Measurements from ENCODE around the gene SMIM10L2A.

SMIM10L2A gene

DNA sequence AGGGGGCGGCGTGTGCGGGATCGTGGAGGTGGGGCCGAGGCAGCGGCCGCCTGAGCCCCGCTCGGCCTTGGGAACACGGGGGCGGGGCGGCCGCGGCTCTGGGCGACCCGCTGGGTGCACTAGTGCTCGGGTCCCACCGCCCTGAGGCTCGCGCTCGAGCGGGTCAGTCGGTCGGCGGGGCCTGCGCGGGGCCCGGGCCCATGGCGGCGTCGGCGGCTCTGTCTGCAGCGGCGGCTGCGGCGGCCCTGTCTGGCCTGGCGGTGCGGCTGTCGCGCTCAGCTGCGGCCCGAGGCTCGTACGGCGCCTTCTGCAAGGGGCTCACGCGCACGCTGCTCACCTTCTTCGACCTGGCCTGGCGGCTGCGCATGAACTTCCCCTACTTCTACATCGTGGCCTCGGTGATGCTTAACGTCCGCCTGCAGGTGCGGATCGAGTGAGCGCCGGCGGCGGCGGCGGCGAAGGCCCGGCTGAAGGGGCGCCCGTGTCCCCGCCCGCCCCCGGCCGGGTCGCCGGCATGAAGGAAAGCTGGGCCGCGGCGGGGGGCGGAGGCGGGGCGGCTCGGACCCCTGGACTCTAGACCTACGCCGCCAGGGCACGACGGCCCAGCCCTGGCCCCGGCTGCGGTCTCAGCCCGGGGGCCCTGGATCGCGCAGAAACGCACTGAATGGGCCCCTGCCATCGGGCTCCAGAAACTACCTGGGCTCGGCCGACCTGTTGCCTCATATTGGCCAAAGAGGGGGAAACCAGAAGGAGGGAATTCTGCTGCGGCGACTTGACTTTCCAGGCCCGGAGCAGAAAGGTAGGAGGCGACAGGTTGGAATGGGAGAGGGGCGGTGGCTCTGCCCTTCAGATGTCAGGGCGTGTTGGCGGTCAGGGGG is at the start of gene SMIM10L2A:
SMIM10L2A (plus strand) TSS at position 13 of the 878 bp plus-strand sequence; CDS start at position 201, 188 bp downstream.
- Mint-ChIP-seq H3K27me3 (no peaks in the 10 kb centered on the region), H3K4me3 (peak within 1 kb of the TSS; percentile 79), H3K9me3 (ENCODE audit: low read depth) (no peaks in the 10 kb centered on the region), H3K27ac (no peak within 1 kb of the TSS), H3K4me1 (ENCODE audit: low read depth) (peaks cover 3% of the 10 kb centered on the region), H3K36me3 (no peaks in the 10 kb centered on the region)

DNA sequence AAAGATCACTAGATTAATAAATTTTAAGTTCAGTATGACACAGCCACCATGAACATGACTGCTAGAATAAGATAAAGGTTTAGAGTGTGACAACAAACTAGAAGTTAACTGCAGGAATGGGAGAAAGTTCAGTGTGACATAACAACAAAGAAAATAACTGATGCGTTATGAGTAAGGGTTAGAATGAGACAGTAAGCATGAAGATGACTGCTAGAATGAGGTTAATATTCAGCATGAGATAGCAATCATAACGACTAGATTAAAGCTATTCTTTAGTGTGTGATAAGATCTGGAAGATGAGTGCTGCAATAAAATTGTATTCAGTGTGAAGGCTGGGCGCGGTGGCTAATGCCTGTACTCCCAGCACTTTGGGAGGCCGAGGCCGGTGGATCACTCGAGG is 48.4 kb upstream of the SMIM10L2A start:
- H3K4me3 Mint-ChIP-seq, result no peak overlapping the region
- H3K4me1 Mint-ChIP-seq (ENCODE audit: low read depth), result peaks cover 6% of the 10 kb centered on the region
- no peaks in the 10 kb centered on the region for H3K36me3 Mint-ChIP-seq
- H3K27ac Mint-ChIP-seq, result no peak overlapping the region
- peaks cover 4% of the 10 kb centered on the region for H3K9me3 Mint-ChIP-seq (ENCODE audit: low read depth)
- H3K27me3 Mint-ChIP-seq, result no peaks in the 10 kb centered on the region

DNA sequence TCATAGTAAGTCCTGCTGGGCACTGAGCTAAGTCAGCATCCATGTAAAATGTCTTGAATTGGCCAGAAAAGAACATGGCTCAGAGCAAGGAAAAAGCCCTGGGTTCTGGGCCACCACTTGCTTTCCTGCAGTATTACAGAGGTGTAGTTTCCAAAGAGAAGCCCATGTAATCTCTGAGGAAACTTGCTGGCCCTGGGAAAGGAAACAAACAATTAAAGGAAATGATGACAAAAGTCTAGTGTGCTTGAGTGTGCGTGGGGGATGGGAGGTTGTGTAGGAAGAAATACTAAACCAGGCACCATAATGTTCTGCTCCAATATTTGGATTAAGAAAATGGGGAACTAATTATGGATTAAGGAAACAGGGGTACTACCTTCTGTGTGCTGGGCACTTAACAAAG is 39.5 kb upstream of the SMIM10L2A start:
- Mint-ChIP-seq H3K36me3 (no peaks in the 10 kb centered on the region), H3K4me3 (no peak overlapping the region), H3K27me3 (no peaks in the 10 kb centered on the region), H3K27ac (no peak overlapping the region), H3K9me3 (ENCODE audit: low read depth) (no peaks in the 10 kb centered on the region), H3K4me1 (ENCODE audit: low read depth) (peaks cover 54% of the 10 kb centered on the region)

DNA sequence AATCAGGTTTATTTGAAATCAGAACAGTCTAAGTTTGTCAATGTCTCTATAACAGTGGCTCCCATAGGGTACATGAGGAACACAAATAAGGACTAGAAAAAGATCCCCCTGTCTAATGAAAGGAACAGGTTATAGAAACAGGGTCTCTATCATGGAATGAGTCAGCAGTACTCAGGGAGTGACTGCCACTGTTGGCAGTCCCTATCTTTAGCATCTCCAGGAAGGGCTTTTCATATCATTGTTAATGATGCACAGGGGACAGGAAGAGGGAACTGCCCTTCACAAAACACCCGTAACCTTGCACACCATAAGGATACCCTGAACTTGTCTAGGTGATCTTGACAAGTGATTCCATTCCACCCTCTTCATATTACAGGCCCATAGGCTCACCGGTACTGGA is 38.5 kb upstream of the SMIM10L2A start:
- H3K9me3 Mint-ChIP-seq (ENCODE audit: low read depth), result no peaks in the 10 kb centered on the region
- H3K36me3 Mint-ChIP-seq, result no peaks in the 10 kb centered on the region
- peaks cover 54% of the 10 kb centered on the region for H3K4me1 Mint-ChIP-seq (ENCODE audit: low read depth)
- H3K27ac Mint-ChIP-seq, result peak overlapping the region; percentile 72
- no peaks in the 10 kb centered on the region for H3K27me3 Mint-ChIP-seq
- H3K4me3 Mint-ChIP-seq, result no peak overlapping the region

DNA sequence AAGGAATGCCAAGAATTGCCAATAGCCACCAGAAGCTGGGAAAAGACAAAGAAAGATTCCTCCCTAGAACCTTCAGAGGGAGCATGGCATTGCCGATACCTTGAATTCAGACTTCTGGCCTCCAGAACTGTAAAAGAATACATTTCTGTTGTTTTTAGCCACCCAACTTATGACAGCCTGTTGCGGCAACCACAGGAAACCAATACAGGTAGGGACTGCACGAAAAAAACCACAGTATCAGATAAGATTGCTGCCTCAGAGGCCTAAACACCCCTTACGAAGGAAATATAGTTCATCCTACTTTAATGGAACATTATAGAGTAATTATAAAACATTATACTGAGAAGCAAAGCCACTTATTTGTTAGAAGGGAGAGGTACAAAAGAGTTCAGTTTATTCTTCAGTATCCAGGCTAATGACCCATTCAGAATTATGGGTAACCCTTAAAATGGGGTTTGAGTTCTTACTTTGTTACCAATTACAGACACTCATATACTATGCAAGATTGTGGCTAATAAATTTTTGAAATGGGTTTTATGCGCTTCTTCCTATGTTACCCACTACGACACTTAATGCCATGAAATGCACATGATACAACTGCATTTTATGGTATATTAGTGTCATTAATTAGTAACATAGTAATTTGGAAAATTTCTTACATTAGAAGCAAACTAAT is 37.4 kb upstream of the SMIM10L2A start:
- peak overlapping the region; percentile 63 for H3K4me3 Mint-ChIP-seq
- H3K4me1 Mint-ChIP-seq (ENCODE audit: low read depth), result peaks cover 48% of the 10 kb centered on the region
- no peaks in the 10 kb centered on the region for H3K27me3 Mint-ChIP-seq
- H3K27ac Mint-ChIP-seq, result peak overlapping the region; percentile 58
- H3K36me3 Mint-ChIP-seq, result no peaks in the 10 kb centered on the region
- H3K9me3 Mint-ChIP-seq (ENCODE audit: low read depth), result no peaks in the 10 kb centered on the region

DNA sequence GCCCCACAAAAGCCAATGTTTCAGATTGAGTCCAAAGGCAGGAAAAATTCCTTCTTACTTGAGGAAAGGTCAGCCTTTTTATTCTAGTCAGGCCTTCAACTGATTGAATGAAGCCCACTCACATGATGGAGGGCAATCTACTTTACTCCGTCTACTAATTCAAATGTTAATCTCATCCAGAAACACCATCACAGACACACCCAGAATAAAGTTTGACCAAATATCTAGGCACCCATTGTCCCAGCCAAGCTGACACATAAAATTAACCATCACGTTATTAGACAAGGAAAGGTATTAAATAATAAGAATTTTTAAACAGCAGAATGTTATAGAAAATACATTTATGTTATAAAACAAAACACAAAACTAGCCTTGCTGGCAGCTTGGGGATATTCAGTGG is 32.9 kb upstream of the SMIM10L2A start:
- H3K4me3 Mint-ChIP-seq, result no peak overlapping the region
- H3K9me3 Mint-ChIP-seq (ENCODE audit: low read depth), result no peaks in the 10 kb centered on the region
- no peak overlapping the region for H3K27ac Mint-ChIP-seq
- H3K36me3 Mint-ChIP-seq, result no peaks in the 10 kb centered on the region
- no peaks in the 10 kb centered on the region for H3K27me3 Mint-ChIP-seq
- H3K4me1 Mint-ChIP-seq (ENCODE audit: low read depth), result peaks cover 22% of the 10 kb centered on the region

DNA sequence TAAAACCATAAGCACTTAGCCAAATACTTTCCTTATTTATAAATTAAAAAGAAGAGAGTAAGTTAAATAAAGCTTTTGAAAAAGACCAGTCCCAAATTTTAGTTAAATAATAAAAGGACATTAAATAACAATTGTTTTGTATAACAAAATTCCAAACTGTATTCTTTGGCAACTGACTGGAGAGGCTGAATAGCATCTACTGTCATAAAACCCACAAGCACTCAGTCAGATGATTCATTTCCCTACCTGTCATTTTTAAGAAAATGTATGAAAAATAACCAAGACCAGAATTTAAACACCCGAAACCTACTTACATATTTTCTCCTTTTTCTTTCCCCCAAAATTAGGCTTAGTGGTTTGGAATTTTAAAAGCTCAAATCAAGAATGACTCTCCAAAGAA is 32.5 kb upstream of the SMIM10L2A start:
- Mint-ChIP-seq H3K9me3 (ENCODE audit: low read depth) (no peaks in the 10 kb centered on the region), H3K27me3 (no peaks in the 10 kb centered on the region), H3K36me3 (no peaks in the 10 kb centered on the region), H3K4me1 (ENCODE audit: low read depth) (peaks cover 18% of the 10 kb centered on the region), H3K27ac (peak overlapping the region; percentile 2), H3K4me3 (no peak overlapping the region)

DNA sequence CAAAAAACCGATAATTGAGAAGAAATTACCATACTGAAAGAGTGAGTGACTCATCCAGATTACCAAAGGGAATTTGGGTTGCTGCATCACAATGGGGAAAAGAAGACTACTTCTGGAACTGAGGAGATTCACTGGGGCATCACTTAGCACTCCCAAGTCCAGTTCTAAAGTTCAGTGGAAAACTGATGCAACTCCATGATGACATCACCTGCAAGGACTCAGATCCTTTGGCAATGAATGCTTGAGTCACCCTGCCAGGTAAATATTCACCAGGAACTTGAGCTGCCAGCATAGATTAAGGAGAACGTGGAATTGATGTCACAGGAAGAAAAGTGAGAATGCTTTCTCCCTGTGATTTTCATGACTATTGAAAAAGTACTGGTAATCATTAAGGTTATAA is 32.0 kb upstream of the SMIM10L2A start:
- Mint-ChIP-seq H3K4me1 (ENCODE audit: low read depth) (peaks cover 14% of the 10 kb centered on the region), H3K27me3 (no peaks in the 10 kb centered on the region), H3K36me3 (no peaks in the 10 kb centered on the region), H3K4me3 (no peak overlapping the region), H3K9me3 (ENCODE audit: low read depth) (no peaks in the 10 kb centered on the region), H3K27ac (peak overlapping the region; percentile 2)

DNA sequence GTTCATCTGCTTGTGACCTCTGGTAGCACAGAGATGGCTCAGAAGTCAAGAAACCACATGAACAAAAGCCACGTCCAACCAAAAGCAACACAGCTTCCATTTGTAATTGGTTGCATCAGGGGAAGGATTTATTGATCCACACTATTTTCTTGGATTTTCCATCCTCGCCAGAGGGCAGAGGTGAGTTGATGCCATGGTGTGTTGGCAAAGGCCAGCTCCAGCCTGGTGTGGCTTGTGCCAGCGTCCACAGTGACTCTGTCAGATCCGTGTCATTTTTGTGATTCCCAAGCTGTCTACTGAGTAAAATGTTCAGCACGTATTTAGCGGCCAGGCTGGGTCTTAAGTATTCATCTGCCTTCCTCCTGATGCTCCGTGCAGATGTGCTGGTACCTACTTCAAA is 30.0 kb upstream of the SMIM10L2A start:
- Mint-ChIP-seq H3K36me3 (no peaks in the 10 kb centered on the region), H3K9me3 (ENCODE audit: low read depth) (no peaks in the 10 kb centered on the region), H3K27me3 (no peaks in the 10 kb centered on the region), H3K4me3 (no peak overlapping the region), H3K27ac (no peak overlapping the region), H3K4me1 (ENCODE audit: low read depth) (peaks cover 9% of the 10 kb centered on the region)

DNA sequence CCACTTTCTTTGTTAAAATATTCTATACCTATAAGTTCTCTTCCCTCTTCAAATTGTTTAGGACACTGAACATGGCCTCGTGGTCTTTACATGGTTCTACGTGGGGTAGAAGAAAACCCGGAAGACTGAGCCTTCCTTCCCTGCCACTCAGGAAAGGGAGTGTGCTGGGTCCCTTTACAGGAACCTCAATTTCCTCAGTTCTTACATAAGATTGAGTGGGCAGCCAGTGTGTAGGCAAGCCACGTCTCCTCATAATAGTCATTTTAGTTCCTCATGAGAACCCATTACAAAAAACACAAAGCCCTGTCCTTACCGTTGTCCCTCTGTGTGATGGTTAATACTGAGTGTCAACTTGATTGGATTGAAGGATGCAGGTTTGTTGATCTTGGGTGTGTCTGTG is 28.7 kb upstream of the SMIM10L2A start:
- no peak overlapping the region for H3K27ac Mint-ChIP-seq

DNA sequence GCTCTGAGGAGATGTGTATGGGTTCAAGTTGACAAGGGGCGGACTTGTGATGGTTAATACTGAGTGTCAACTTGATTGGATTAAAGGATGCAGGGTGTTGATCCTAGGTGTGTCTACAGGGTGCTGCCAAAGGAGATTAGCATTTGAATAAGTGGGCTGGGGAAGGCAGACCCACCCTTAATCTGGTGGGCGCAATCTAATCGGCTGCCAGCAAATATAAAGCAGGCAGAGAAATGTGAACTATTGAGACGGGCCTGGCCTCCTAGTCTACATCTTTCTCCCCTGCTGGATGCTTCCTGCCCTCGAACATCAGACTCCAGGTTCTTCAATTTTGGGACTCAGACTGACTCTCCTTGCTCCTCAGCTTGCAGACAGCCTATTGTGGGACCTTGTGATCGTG is 26.7 kb upstream of the SMIM10L2A start:
- H3K4me1 Mint-ChIP-seq (ENCODE audit: low read depth), result peaks cover 8% of the 10 kb centered on the region
- no peak overlapping the region for H3K27ac Mint-ChIP-seq
- no peaks in the 10 kb centered on the region for H3K27me3 Mint-ChIP-seq
- no peaks in the 10 kb centered on the region for H3K36me3 Mint-ChIP-seq
- no peak overlapping the region for H3K4me3 Mint-ChIP-seq
- no peaks in the 10 kb centered on the region for H3K9me3 Mint-ChIP-seq (ENCODE audit: low read depth)

More for the DNA sequence above, 28.7 kb upstream of the SMIM10L2A start:
- Mint-ChIP-seq H3K9me3 (ENCODE audit: low read depth) (no peaks in the 10 kb centered on the region), H3K36me3 (no peaks in the 10 kb centered on the region), H3K27me3 (no peaks in the 10 kb centered on the region), H3K4me1 (ENCODE audit: low read depth) (peaks cover 12% of the 10 kb centered on the region), H3K4me3 (no peak overlapping the region)

DNA sequence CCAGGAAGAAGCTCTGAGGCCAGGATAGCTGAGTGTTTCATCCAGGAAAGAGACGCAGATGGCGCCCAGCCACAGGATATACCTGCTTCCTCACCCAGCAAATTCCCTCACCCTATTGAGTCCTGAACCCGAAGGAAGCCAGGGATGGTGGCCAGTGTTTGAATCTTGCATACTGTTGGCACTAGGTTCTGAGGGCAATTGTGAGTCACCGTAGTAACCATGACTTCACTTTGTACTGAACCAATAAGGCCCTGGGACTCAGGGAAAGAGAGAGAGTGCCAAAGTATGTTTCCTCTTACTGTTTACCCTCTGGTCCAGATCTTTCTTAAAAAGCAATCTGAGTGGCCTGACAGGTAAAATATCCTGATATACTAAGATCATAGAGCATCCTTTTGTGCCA is 25.6 kb upstream of the SMIM10L2A start:
- H3K36me3 Mint-ChIP-seq, result no peaks in the 10 kb centered on the region

DNA sequence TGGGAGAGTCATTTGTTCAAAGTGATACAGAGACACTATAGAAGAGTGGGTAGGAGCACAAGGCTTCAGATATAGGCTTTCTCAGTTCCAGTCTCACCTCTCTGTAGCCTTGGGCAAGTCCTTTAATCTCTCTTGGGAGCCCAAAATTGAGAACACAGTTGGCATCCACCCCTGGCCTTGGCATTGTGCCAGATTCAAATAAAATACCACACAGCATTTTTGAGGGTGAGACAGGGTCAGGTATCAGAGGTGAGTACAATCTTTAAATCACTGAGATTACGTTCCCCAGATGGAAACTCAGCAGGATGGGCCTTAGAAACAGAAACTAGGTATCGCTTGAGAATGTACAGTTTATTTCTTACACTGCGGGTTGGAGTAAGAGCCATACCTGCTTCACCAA is 25.2 kb upstream of the SMIM10L2A start:
- Mint-ChIP-seq H3K9me3 (ENCODE audit: low read depth) (no peaks in the 10 kb centered on the region), H3K27me3 (no peaks in the 10 kb centered on the region), H3K4me1 (ENCODE audit: low read depth) (peaks cover 13% of the 10 kb centered on the region), H3K4me3 (no peak overlapping the region), H3K27ac (no peak overlapping the region), H3K36me3 (no peaks in the 10 kb centered on the region)

More for the DNA sequence above, 25.6 kb upstream of the SMIM10L2A start:
- H3K9me3 Mint-ChIP-seq (ENCODE audit: low read depth), result no peaks in the 10 kb centered on the region
- no peaks in the 10 kb centered on the region for H3K27me3 Mint-ChIP-seq
- peaks cover 8% of the 10 kb centered on the region for H3K4me1 Mint-ChIP-seq (ENCODE audit: low read depth)
- H3K4me3 Mint-ChIP-seq, result no peak overlapping the region
- no peak overlapping the region for H3K27ac Mint-ChIP-seq

DNA sequence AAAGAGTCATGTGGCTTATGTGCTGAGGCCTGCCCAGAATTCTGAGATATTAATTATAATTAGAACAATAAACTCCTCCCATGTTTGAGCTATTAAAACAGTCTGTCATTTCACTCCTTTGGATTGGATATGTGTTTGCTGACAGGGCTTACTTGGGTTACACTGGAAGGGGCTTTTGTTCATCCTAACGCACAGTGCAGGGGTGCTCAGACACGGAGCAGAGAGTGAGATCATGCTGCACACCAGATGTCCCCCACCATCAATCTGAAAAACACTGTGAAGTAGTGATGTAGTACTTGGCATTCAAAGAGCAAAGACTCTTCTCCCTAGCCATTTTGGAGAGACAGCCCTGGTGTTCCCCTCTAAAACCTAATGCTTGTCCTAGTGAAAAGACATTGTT is 24.1 kb upstream of the SMIM10L2A start:
- Mint-ChIP-seq H3K27me3 (no peaks in the 10 kb centered on the region), H3K4me3 (no peak overlapping the region), H3K9me3 (ENCODE audit: low read depth) (no peaks in the 10 kb centered on the region), H3K36me3 (no peaks in the 10 kb centered on the region), H3K4me1 (ENCODE audit: low read depth) (peaks cover 20% of the 10 kb centered on the region), H3K27ac (no peak overlapping the region)

DNA sequence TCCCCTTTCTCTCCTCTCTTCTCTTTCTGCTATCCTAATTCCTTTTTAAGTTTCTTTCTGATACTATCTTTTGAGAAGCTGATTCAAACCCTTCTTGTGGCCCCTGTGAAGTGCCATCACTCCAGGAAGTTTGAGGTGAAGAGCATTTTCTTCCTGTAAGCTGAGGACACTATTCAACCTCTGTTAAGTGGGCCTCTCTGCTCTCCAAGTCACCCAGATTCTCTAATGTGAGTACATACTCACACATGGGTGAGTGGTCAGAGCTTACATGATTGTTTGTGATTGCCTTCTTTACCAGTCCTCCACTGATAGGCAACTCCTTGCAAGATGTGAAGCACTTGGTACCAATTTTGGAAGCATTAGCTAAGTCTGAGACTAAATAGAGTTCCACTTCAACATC is 18.4 kb upstream of the SMIM10L2A start:
- Mint-ChIP-seq H3K4me1 (ENCODE audit: low read depth) (peaks cover 31% of the 10 kb centered on the region), H3K27ac (peak overlapping the region; percentile 86), H3K36me3 (peaks cover 2% of the 10 kb centered on the region), H3K9me3 (ENCODE audit: low read depth) (no peaks in the 10 kb centered on the region), H3K27me3 (no peaks in the 10 kb centered on the region), H3K4me3 (peak overlapping the region; percentile 23)

Measured in activated naive CD8-positive, alpha-beta T cell (primary cell).